GM18951 (cell line): Measurements from ENCODE around the gene SENP3.
A peak's percentile ranks its signal among the peaks of the same experiment; 100 is the strongest.

Experiments
- POLR2A ChIP-seq: IDR thresholded peaks from 4 replicates; pipeline ENCODE4 v1.6.1; 2011; ENCODE audit warnings: mild to moderate bottlenecking; ENCODE audit not compliant: insufficient read length, insufficient read depth; ENCODE audit errors: extremely low read depth
- in situ Hi-C: fragments of 300-500 bp; cut with MboI; formaldehyde crosslinking; loops from one replicate; pipeline ENCODE4 v1.12.0; 2022; ENCODE audit warnings: low sequenced_read_pairs, mixed read lengths, inconsistent platforms; ENCODE audit not compliant: unreplicated experiment

The SENP3 gene

GRCh38 chr17:7561589-7562207 lies at the start of gene SENP3:
SENP3 (plus strand) TSS chr17:7561919; CDS start chr17:7563077, 1,158 bp downstream.
- in situ Hi-C loops, result no loop called here
- TF ChIP-seq POLR2A, result peak; percentile 82

- TF ChIP-seq POLR2A, result no peak
- in situ Hi-C loops, result no loop called here
Observed at GRCh38 chr17:7512105-7512504, 49.6 kb upstream of the SENP3 start.

DNA sequence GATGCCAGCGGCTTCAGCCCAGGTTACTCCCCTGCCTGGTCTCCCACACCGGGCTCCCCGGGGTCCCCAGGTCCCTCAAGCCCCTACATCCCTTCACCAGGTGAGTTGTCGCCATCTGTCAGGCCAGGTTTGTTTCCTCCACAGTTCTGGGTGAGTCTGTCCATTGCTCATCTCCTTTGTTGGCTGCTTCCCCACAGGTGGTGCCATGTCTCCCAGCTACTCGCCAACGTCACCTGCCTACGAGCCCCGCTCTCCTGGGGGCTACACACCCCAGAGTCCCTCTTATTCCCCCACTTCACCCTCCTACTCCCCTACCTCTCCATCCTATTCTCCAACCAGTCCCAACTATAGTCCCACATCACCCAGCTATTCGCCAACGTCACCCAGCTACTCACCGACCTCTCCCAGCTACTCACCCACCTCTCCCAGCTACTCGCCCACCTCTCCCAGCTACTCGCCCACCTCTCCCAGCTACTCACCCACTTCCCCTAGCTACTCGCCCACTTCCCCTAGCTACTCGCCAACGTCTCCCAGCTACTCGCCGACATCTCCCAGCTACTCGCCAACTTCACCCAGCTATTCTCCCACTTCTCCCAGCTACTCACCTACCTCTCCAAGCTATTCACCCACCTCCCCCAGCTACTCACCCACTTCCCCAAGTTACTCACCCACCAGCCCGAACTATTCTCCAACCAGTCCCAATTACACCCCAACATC lies 48.7 kb upstream of the SENP3 start:
- in situ Hi-C loops, result no loop called here
- TF ChIP-seq POLR2A, result no peak

GRCh38 chr17:7513850-7514419 lies 47.8 kb upstream of the SENP3 start:
- no peak for TF ChIP-seq POLR2A
- in situ Hi-C loops, result no loop called here

DNA sequence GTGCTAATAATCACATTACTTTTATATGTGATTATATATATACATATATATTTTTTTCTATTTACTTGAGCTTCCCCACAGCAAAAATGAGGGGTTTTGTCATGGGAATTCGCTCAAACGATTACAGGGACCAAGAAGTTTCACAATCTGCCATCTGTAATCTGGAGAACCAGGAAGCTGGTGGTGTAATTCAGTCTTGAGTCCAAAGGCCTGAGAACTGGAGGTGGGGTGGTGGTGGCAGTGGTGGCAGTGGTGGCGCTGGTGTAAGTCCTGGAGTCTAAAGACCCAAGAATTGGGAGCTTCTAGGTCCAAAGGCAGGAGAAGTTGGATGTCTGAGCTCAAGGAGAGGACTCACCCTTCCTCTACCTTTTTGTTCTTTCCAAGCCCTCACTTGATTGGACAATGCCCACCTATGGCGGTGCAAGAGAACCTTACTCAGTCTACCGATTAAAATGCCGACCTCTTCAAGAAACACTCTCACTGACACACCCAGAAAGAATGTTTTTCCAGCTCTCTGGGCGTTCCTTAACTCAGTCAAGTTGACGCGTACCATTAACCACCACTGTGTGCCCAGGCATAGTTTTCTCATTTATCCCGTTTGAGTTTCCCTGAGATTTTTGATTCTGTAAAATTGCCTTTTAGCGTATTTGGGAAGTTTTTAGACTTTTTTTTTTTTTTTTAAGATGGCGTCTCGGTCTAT lies 45.7 kb upstream of the SENP3 start:
- no peak for TF ChIP-seq POLR2A
- in situ Hi-C loops, result no loop called here

GRCh38 chr17:7523033-7523432 lies 38.7 kb upstream of the SENP3 start:
- in situ Hi-C loops, result no loop called here

GRCh38 chr17:7528842-7529241 lies 32.9 kb upstream of the SENP3 start:
- in situ Hi-C loops, result no loop called here
- TF ChIP-seq POLR2A, result no peak

More at GRCh38 chr17:7523033-7523432, 38.7 kb upstream of the SENP3 start:
- no peak for TF ChIP-seq POLR2A

- in situ Hi-C loops, result no loop called here
- TF ChIP-seq POLR2A, result no peak
Observed at GRCh38 chr17:7530023-7530900, 31.5 kb upstream of the SENP3 start.

GRCh38 chr17:7538050-7538449 lies 23.7 kb upstream of the SENP3 start:
- no peak for TF ChIP-seq POLR2A
- in situ Hi-C loops, result no loop called here

- in situ Hi-C loops, result no loop called here
- no peak for TF ChIP-seq POLR2A
Observed at GRCh38 chr17:7538891-7539545, 22.7 kb upstream of the SENP3 start.

DNA sequence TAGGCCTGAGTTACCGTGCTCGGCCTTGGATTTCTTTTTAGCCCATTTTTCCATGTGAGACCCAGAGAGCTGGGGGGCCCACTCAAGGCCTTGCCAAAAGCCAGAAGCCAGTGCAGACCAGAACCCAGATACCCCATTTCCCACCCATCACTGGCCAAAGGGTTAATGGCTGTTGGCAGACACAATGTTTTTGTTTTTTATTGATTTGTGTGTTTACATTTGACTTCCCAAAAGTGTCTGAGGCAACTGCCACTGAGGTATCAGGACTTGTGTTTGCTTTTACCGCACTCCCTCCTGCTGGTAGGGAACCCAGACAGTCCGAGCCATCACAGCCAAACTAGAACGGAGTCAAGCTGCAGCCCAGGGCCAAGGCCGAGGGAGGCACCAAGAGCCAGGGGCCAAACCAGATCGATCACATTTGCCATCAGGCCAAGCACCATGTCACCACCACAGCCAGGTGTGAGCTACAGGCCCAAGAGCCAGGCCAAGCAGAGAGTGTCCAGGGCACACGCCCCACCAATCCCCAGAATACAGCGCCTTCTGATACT lies 20.6 kb upstream of the SENP3 start:
- TF ChIP-seq POLR2A, result no peak
- in situ Hi-C loops, result no loop called here

- TF ChIP-seq POLR2A, result no peak
- in situ Hi-C loops, result no loop called here
Observed at GRCh38 chr17:7544911-7545310, 16.8 kb upstream of the SENP3 start.
